Measurements from ENCODE around the gene DMXL2.
"Not testable (repeated sequence)": the region's sequence is repeated elsewhere in the genome, so short reads cannot be mapped to it uniquely, and the experiment has no call there.

DMXL2 gene

GRCh38 chr15:51621936-51622603 lies 501 bp downstream of the DMXL2 start:
- peak; percentile 47 for DNase-seq (ENCODE audit: low read depth)

GRCh38 chr15:51621155-51621765 lies 1.3 kb downstream of the DMXL2 start:
- no peak for DNase-seq (ENCODE audit: low read depth)

DNA sequence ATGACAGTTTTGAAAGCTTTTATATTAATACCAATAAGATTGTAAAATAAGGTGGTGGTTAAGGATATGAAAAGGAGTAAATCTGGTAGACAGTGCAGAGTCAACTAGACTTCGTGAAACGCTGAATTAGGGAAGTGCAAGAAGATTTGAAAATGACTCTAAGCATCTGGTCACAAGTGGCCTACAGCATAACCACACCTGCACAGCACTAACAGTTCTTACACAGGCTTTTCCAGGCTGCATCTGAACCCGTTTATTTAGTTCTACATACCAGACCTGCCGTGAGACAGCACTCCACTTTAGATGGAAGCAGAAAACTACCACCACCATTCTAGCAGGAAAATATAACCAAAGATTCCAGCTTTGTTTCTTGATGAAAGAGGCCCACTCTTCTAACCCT lies 1.9 kb downstream of the DMXL2 start:
- DNase-seq (ENCODE audit: low read depth), result no peak

GRCh38 chr15:51620122-51620521 lies 2.4 kb downstream of the DMXL2 start:
- no peak for DNase-seq (ENCODE audit: low read depth)

GRCh38 chr15:51619331-51620035 lies 3.1 kb downstream of the DMXL2 start:
- DNase-seq (ENCODE audit: low read depth), result no peak

DNA sequence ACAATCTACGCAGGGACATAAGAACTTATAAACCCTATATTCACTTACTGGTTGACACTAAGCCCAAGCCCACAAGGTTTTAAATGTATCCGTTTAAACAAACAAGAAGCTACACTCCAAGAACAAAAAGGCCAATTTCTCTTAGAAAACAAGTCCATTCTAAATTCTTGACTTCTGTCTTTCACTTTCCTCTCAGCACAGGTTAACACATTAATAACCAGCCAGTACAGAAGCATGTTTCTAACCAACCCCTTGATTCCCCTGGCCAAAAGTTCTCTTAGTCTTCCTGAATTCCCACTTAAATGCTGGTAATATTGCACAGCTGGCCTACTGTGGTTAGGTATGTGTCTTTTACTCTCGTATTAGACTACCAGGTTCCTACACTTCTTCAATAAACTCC lies 4.7 kb downstream of the DMXL2 start:
- no peak for DNase-seq (ENCODE audit: low read depth)

- DNase-seq (ENCODE audit: low read depth), result no peak
Observed at GRCh38 chr15:51613951-51614350, 8.6 kb downstream of the DMXL2 start.

DNA sequence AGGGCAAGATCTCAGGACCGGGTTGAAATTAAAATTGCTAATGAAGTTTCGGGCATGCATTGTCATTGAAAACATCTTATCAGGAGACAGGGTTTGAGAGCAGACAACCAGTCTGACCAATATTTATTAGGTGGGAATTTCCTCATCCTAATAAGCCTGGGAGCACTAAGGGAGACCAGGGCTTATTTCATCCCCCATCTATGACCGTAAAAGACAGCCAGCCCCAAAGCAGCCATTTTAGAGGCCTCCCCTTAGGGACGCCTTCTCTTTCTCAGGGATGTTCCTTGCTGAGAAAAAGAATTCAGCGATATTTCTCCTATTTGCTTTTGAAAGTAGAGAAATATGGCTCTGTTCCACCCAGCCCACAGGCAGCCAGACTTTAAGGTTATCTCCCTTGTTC lies 9.9 kb downstream of the DMXL2 start:
- not testable (repeated sequence) for DNase-seq (ENCODE audit: low read depth)

GRCh38 chr15:51603462-51603948 lies 19.1 kb downstream of the DMXL2 start:
- DNase-seq (ENCODE audit: low read depth), result not testable (repeated sequence)

GRCh38 chr15:51603002-51603401 lies 19.6 kb downstream of the DMXL2 start:
- DNase-seq (ENCODE audit: low read depth), result no peak

GRCh38 chr15:51602484-51602883 lies 20.1 kb downstream of the DMXL2 start:
- DNase-seq (ENCODE audit: low read depth), result no peak

GRCh38 chr15:51601801-51602200 lies 20.8 kb downstream of the DMXL2 start:
- no peak for DNase-seq (ENCODE audit: low read depth)

- no peak for DNase-seq (ENCODE audit: low read depth)
Observed at GRCh38 chr15:51600114-51600513, 22.5 kb downstream of the DMXL2 start.

GRCh38 chr15:51589881-51590568 lies 32.5 kb downstream of the DMXL2 start:
- DNase-seq (ENCODE audit: low read depth), result no peak

GRCh38 chr15:51588966-51589365 lies 33.6 kb downstream of the DMXL2 start:
- no peak for DNase-seq (ENCODE audit: low read depth)

DNA sequence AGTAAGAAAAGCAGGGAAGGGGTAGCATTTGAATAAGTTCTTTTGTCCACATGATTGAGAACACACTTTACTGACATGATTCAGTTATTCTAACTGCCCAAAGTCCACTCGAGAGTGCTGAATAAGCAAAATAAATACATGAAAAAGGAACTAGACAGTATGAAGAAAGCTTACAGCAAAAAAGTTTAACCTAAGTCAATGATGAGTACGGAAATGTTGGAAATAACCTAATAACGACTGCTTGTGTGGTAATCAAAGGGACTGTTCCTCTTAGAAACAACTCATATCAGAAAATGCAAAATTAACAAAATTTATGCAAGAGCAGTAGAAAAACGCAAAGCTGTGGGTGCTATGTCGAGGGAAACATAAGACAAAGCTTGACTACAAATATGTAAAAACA lies 36.6 kb downstream of the DMXL2 start:
- no peak for DNase-seq (ENCODE audit: low read depth)

DNA sequence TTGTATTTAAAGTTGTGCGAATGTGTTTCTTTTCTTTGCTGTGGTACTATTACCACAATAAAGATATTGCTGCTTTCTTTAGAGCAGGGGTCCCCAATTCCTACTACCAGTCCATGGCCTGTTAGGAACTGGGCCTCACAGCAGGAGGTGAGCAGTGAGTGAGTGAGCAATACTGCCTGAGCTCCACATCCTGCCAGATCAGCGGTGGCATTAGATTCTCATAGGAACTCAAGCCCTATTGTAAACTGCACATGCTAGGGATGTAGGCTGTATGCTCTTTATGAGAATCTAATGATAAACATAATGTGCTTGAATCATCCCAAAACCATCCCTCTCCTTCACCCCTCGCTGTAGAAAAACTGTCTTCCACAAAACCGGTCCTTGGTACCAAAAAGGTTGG lies 41.6 kb downstream of the DMXL2 start:
- no peak for DNase-seq (ENCODE audit: low read depth)

GRCh38 chr15:51580385-51580784 lies 42.2 kb downstream of the DMXL2 start:
- no peak for DNase-seq (ENCODE audit: low read depth)

DNA sequence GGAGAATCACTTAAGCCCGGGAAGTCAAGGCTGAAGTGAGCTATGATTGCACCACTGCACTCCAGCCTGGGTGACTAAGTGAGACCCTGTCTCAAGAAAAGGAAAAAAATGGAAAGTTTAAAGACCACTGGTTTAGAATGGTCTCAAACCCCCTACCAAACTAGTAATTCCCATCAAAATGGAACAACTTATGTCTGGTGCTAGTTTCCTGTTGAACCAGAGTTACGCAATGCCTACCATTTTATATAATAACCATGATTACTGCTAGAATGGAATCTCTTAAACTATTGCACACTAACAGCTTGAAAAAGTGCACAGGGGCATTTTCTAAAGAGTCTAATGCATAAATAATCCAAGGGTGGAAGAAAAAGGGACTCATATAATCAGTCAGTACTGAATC lies 43.6 kb downstream of the DMXL2 start:
- DNase-seq (ENCODE audit: low read depth), result no peak

- no peak for DNase-seq (ENCODE audit: low read depth)
Observed at GRCh38 chr15:51577636-51578304, 44.8 kb downstream of the DMXL2 start.

DNA sequence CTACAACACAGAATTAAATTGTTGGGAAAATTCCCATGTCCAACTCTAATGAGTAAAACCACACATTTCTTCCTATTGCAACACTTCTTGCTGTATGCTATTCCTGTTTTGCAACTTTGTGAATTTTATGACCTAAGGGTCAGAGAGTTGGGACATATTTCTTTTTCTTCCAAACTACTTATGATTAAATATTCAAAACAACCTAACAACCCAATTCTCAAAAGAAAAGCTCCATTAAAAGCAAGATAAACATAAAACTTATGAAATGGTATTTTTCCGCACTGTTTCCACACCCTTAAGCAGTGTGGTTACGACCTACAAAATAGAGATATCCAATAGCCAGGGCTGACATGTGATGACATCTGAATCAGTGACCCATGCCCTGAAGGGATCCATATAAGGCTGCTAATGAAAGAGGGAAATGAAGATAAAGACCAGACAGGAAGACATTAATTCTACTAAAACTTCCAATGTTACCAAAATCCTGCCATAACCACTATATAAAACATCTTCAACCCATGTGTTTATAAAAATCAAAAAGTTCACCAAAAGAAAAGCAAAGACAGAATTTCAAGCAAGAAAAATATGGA lies 45.6 kb downstream of the DMXL2 start:
- no peak for DNase-seq (ENCODE audit: low read depth)
